Measurements from ENCODE around the gene ANO8. TPM values are rescaled to one million over a fixed set of nuclear protein-coding genes. Genes with fewer than 3 reads are reported as not detected.

The ANO8 gene
- total and polyA plus RNA-seq, 2 of the 13 experiments (the other 11 are each of a cell fraction or from before 2014, with no cell fraction given): 1.8 to 3.5 TPM

- Histone ChIP-seq H3K4me2 (ENCODE audit: low read depth, low read length) (peak overlapping the region; percentile 97), H3K27me3 (ENCODE audit: control insufficient read depth in 1 of 2, insufficient read depth in 2 of 2, low read length in 2 of 2) (no peaks in the 10 kb centered on the region; a peak in 1 of 5 replicates), H3K9ac (ENCODE audit: insufficient read depth, low read depth, low read length) (0 out of 2 replicates have a peak overlapping the region, but pooled peaks have one; percentile 33), H3K36me3 (replicated peaks in 1 of 2; ENCODE audit: control insufficient read depth in 1 of 2, insufficient read depth in 2 of 2, low read length in 2 of 2) (no peaks in the 10 kb centered on the region), H2AFZ (ENCODE audit: low read length) (no peak overlapping the region), H3K4me3 (replicated peaks in 1 of 3; ENCODE audit: insufficient read depth in 1 of 3, low read depth in 2 of 3, low read length in 3 of 3) (peak overlapping the region in 1 of 3 experiments; percentile 85; a peak in 3 of 6 replicates), H4K20me1 (ENCODE audit: insufficient read depth, low read length) (0 out of 2 replicates have a peak, but pooled peaks cover under 1% of the 10 kb centered on the region), H3K27ac (ENCODE audit: extremely low read length, insufficient read depth, low read length) (peak overlapping the region; percentile 48), H3K79me2 (ENCODE audit: insufficient read depth, low read length) (peaks cover 9% of the 10 kb centered on the region), H3K9me3 (ENCODE audit: low read length) (no peaks in the 10 kb centered on the region), H3K4me1 (ENCODE audit: insufficient read depth, low read length) (peaks cover 35% of the 10 kb centered on the region)
- POLR2A ChIA-PET: interaction anchor here (0.7 to 1.6 kb wide), 16 partner anchors 12 to 301 kb away, joined by 3 to 13 read pairs (median 4); partner anchors contain the start of genes ANKLE1, BABAM1, BST2 and MVB12A
- no peak for FAIRE-seq
- in situ Hi-C loops (cut with HindIII; ENCODE audit: extremely low pct_ligation_motif_present, low pct_unique_long_range_greater_than_20kb) (no loop called here), intact Hi-C loops (cut with micrococcal nuclease; ENCODE audit: unreplicated experiment) (loop anchor here (1.0 kb wide), 1 partner anchor 38 kb away; the partner anchor contains the start of gene BABAM1)
- ATAC-seq: no peak
- DNase-seq (ENCODE audit: low spot score): no peak
- CTCF ChIA-PET (ENCODE audit: low intra/inter-chr PET ratio, low total read pairs): no interaction called here
- 10% methylated on average over 2 of the region's 7 CpGs for WGBS (ENCODE audit: low lambda C conversion rate)
- BruUV-seq (replicated peaks): no TSS peak
- TF ChIP-seq KDM5B (CRISPR knock-in tag; IDR thresholded peaks at IDR 0.05; ENCODE audit: borderline replicate concordance) (peak; percentile 17; the same call in 1 of the 2 replicates), ETV6 (CRISPR knock-in tag; conservative IDR thresholded peaks at IDR 0.05) (no peak), KDM6A (CRISPR knock-in tag; IDR thresholded peaks at IDR 0.05; ENCODE audit: low read depth) (no peak), ZKSCAN1 (IDR thresholded peaks at IDR 0.05; ENCODE audit: low read length) (no peak), POLR2AphosphoS2 (IDR thresholded peaks at IDR 0.05; ENCODE audit: low read depth, low read length) (no peak), SKI (IDR thresholded peaks at IDR 0.05; ENCODE audit: partially characterized antibody) (no peak), ZNF407 (CRISPR knock-in tag; IDR thresholded peaks at IDR 0.05; ENCODE audit: not compliant biosample characterization) (no peak), ZNF501 (CRISPR knock-in tag; IDR thresholded peaks at IDR 0.05) (no peak), ZNF724P (CRISPR knock-in tag; IDR thresholded peaks at IDR 0.05; ENCODE audit: borderline replicate concordance) (no peak), ZNF292 (CRISPR knock-in tag; IDR thresholded peaks at IDR 0.05; ENCODE audit: borderline replicate concordance, low read depth) (peak; percentile 4; the same call in 1 of the 2 replicates), TFDP1 (CRISPR knock-in tag; IDR thresholded peaks at IDR 0.05; ENCODE audit: borderline replicate concordance) (no peak), ZNF432 (CRISPR knock-in tag; IDR thresholded peaks at IDR 0.05; ENCODE audit: borderline replicate concordance) (no peak), ZBTB42 (CRISPR knock-in tag; IDR thresholded peaks at IDR 0.05) (peak; percentile 98), JARID2 (CRISPR knock-in tag; IDR thresholded peaks at IDR 0.05; ENCODE audit: insufficient replicate concordance) (no peak), ZSCAN30 (CRISPR knock-in tag; IDR thresholded peaks at IDR 0.05) (no peak), MATR3 (CRISPR knock-in tag; IDR thresholded peaks at IDR 0.05) (no peak)
- TF ChIP-seq, protein P1, sequence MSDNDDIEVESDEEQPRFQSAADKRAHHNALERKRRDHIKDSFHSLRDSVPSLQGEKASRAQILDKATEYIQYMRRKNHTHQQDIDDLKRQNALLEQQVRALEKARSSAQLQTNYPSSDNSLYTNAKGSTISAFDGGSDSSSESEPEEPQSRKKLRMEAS (IDR thresholded peaks at IDR 0.05): no peak
These were observed 29.5 kb downstream of the ANO8 start for GRCh38 chr19:17305216-17305516.
